Endothelial cell of umbilical vein (primary cell): ENCODE data around the gene OR51B2.

Experiments used
- EZH2 ChIP-seq: IDR thresholded peaks from 2 replicates; pipeline ENCODE4 v1.6.1; 2012; ENCODE audit warnings: borderline replicate concordance, low read depth, mild to moderate bottlenecking, moderate library complexity, low read length, inconsistent platforms; ENCODE audit not compliant: severe bottlenecking
- TF ChIP-seq, protein P1 (sequence below): IDR thresholded peaks from 2 replicates; pipeline ENCODE4 v1.6.1; 2011; ENCODE audit not compliant: insufficient read depth, insufficient read length
- TF ChIP-seq, protein P2 (sequence below), 2 donors: IDR thresholded peaks; 1 replicate in 1 of 2; 2 replicates in 1 of 2; pipeline ENCODE4 v1.5.1; 2011; ENCODE audit warnings: low read length in 2 of 2, mild to moderate bottlenecking in 2 of 2, moderate library complexity in 2 of 2, control low read depth in 1 of 2, inconsistent platforms in 1 of 2, low read depth in 1 of 2; ENCODE audit not compliant: insufficient read depth in 1 of 2; ENCODE audit errors: extremely low read depth in 1 of 2

DNA sequence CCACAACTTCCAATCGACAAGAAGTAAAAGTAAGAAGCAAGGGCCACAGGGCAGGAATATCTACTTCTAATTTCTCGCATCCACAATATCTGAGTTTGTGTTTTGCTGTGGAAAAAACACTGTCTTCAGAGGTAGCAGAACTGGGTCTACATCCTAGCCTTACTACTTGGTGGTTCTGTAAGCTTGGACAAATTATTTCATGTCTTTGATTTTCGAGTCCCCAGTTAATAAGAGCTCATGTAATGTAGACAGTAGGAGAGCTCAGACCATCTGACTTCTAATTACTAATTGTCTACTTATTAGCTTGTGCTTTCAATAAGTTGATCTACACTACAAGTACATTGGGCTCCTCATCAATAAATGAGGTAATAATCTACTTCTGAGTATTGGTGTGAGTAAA is 41.0 kb downstream of the OR51B2 start:
- no peak for TF ChIP-seq EZH2
- TF ChIP-seq, protein P1, sequence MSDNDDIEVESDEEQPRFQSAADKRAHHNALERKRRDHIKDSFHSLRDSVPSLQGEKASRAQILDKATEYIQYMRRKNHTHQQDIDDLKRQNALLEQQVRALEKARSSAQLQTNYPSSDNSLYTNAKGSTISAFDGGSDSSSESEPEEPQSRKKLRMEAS, result no peak
- TF ChIP-seq, protein P2, sequence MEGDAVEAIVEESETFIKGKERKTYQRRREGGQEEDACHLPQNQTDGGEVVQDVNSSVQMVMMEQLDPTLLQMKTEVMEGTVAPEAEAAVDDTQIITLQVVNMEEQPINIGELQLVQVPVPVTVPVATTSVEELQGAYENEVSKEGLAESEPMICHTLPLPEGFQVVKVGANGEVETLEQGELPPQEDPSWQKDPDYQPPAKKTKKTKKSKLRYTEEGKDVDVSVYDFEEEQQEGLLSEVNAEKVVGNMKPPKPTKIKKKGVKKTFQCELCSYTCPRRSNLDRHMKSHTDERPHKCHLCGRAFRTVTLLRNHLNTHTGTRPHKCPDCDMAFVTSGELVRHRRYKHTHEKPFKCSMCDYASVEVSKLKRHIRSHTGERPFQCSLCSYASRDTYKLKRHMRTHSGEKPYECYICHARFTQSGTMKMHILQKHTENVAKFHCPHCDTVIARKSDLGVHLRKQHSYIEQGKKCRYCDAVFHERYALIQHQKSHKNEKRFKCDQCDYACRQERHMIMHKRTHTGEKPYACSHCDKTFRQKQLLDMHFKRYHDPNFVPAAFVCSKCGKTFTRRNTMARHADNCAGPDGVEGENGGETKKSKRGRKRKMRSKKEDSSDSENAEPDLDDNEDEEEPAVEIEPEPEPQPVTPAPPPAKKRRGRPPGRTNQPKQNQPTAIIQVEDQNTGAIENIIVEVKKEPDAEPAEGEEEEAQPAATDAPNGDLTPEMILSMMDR (IDR thresholded peaks at IDR 0.05; ENCODE audit: extremely low read depth in 1 of 2, insufficient read depth in 1 of 2, low read depth in 1 of 2, low read length in 2 of 2), result no peak
